IMR-90 (cell line): Measurements from ENCODE around the gene TM7SF2. TPM values are rescaled to one million over a fixed set of nuclear protein-coding genes. Genes with fewer than 3 reads are reported as not detected.

ENCODE experiments used
- ATAC-seq: fragments of 200-7000 bp; cut with Tn5 transposase; 2 replicates; pipeline ENCODE4 v1.9.1; 2020; ENCODE audit warnings: low read depth, mild to moderate bottlenecking, moderate library complexity
- BruUV-seq: library from RNA; stranded (reverse); fragments of 400-500 nt; replicated peaks from 2 replicates; lab custom pipeline; 2021; lab: Mats Ljungman, UMichigan
- CTCF ChIA-PET: fragments of 300-600 bp; formaldehyde crosslinking; extraction: SDS; loops from one replicate; lab custom pipeline; 2021; ENCODE audit warnings: antibody characterized with exemption; lab: Yijun Ruan, JAX
- POLR2A ChIA-PET: fragments of 300-600 bp; sonication (Branson Sonifier 250); formaldehyde crosslinking; loops from one replicate; lab custom pipeline; 2022; ENCODE audit warnings: antibody characterized with exemption; ENCODE audit not compliant: unreplicated experiment; lab: Charles Lee
- DNase-seq: peaks from one replicate; pipeline ENCODE4 v3.0.0; 2013
- H2AFZ ChIP-seq: replicated peaks from 2 replicates; pipeline ENCODE3; 2013; ENCODE audit warnings: low read length, mild to moderate bottlenecking; ENCODE audit not compliant: poor library complexity
- H2AK5ac ChIP-seq: 2 replicates; pipeline ENCODE4 v1.6.1; 2013; ENCODE audit warnings: low read depth, low read length, inconsistent platforms
- H2AK9ac ChIP-seq: replicated peaks from 2 replicates; pipeline ENCODE3; 2013; ENCODE audit warnings: mild to moderate bottlenecking, low read depth, low read length, moderate library complexity; ENCODE audit not compliant: poor library complexity
- H2BK120ac ChIP-seq: 2 replicates; pipeline ENCODE4 v1.6.1; 2013; ENCODE audit warnings: low read depth, low read length, inconsistent platforms
- H2BK15ac ChIP-seq: 3 replicates; pipeline ENCODE4 v1.6.1; 2013; ENCODE audit warnings: low read depth, low read length, inconsistent platforms
- H2BK20ac ChIP-seq: 2 replicates; pipeline ENCODE4 v1.6.1; 2013; ENCODE audit warnings: low read depth, mild to moderate bottlenecking, inconsistent platforms, low read length, moderate library complexity
- H2BK5ac ChIP-seq: 2 replicates; pipeline ENCODE4 v1.6.1; 2013; ENCODE audit warnings: mild to moderate bottlenecking, low read depth, low read length, inconsistent platforms; ENCODE audit not compliant: poor library complexity, severe bottlenecking
- H3K14ac ChIP-seq: replicated peaks from 2 replicates; pipeline ENCODE4 v1.6.1; 2013; ENCODE audit warnings: low read depth, low read length, inconsistent platforms
- H3K18ac ChIP-seq: 2 replicates; pipeline ENCODE4 v1.6.1; 2013; ENCODE audit warnings: low read depth, low read length, control low read depth
- H3K23ac ChIP-seq: 2 replicates; pipeline ENCODE4 v1.6.1; 2013; ENCODE audit warnings: low read depth, low read length, inconsistent platforms
- H3K27ac ChIP-seq: 2 replicates; pipeline ENCODE4 v1.5.1; 2013; ENCODE audit warnings: mild to moderate bottlenecking, control low read depth, low read length; ENCODE audit not compliant: insufficient read depth
- H3K27me3 ChIP-seq: 2 replicates; pipeline ENCODE4 v1.6.1; 2013; ENCODE audit warnings: low read length; ENCODE audit not compliant: control insufficient read depth, insufficient read depth
- H3K36me3 ChIP-seq: 2 replicates; pipeline ENCODE4 v1.6.1; 2013; ENCODE audit warnings: low read length, mixed read lengths; ENCODE audit not compliant: control insufficient read depth, insufficient read depth
- H3K4ac ChIP-seq: 2 replicates; pipeline ENCODE4 v1.6.1; 2013; ENCODE audit warnings: low read depth, low read length, inconsistent platforms
- H3K4me1 ChIP-seq: 2 replicates; pipeline ENCODE4 v1.6.1; 2013; ENCODE audit warnings: low read length, mixed read lengths; ENCODE audit not compliant: control insufficient read depth, insufficient read depth
- H3K4me2 ChIP-seq: 2 replicates; pipeline ENCODE4 v1.6.1; 2013; ENCODE audit warnings: low read depth, mild to moderate bottlenecking, control low read depth, low read length, moderate library complexity
- H3K4me3 ChIP-seq: 2 replicates; pipeline ENCODE4 v1.5.1; 2013; ENCODE audit warnings: low read depth, mild to moderate bottlenecking, control low read depth, low read length, moderate library complexity; ENCODE audit not compliant: insufficient read depth
- H3K56ac ChIP-seq: 2 replicates; pipeline ENCODE4 v1.6.1; 2013; ENCODE audit warnings: low read length, inconsistent platforms; ENCODE audit not compliant: insufficient read depth; ENCODE audit errors: extremely low read depth
- H3K79me1 ChIP-seq, 2 experiments: 2 replicates each; pipeline ENCODE4 v1.6.1; 2013; ENCODE audit warnings: low read length in 2 of 2, inconsistent platforms in 1 of 2, low read depth in 1 of 2
- H3K9ac ChIP-seq: 2 replicates; pipeline ENCODE4 v1.6.1; 2013; ENCODE audit warnings: low read depth, low read length, control low read depth
- H3K9me1 ChIP-seq: 2 replicates; pipeline ENCODE4 v1.6.1; 2013; ENCODE audit warnings: low read length, inconsistent platforms; ENCODE audit not compliant: insufficient read depth
- H3K9me3 ChIP-seq: 2 replicates; pipeline ENCODE4 v1.6.1; 2013; ENCODE audit warnings: low read length; ENCODE audit not compliant: control insufficient read depth, insufficient read depth
- H4K20me1 ChIP-seq: 2 replicates; pipeline ENCODE4 v1.6.1; 2013; ENCODE audit warnings: low read length, inconsistent platforms; ENCODE audit not compliant: insufficient read depth
- H4K5ac ChIP-seq: 2 replicates; pipeline ENCODE4 v1.6.1; 2013; ENCODE audit warnings: mild to moderate bottlenecking, low read depth, low read length, control low read depth
- H4K8ac ChIP-seq, 2 experiments: 2 replicates each; pipeline ENCODE4 v1.6.1; 2013; ENCODE audit warnings: low read depth in 2 of 2, low read length in 2 of 2, control low read depth in 1 of 2, inconsistent platforms in 1 of 2
- H4K91ac ChIP-seq: 2 replicates; pipeline ENCODE4 v1.6.1; 2013; ENCODE audit warnings: low read depth, low read length, inconsistent platforms; ENCODE audit not compliant: insufficient read depth
- MAZ ChIP-seq: IDR thresholded peaks from 2 replicates; pipeline ENCODE4 v1.6.1; 2012; ENCODE audit warnings: low read depth, mild to moderate bottlenecking, low read length, improper control_type of control experiment, moderate library complexity, borderline replicate concordance
- RAD21 ChIP-seq: IDR thresholded peaks from 2 replicates; pipeline ENCODE4 v1.6.1; 2012; ENCODE audit warnings: low read length, improper control_type of control experiment
- RCOR1 ChIP-seq: IDR thresholded peaks from 2 replicates; pipeline ENCODE4 v1.6.1; 2012; ENCODE audit warnings: mild to moderate bottlenecking, low read length, improper control_type of control experiment; ENCODE audit not compliant: insufficient replicate concordance
- RFX5 ChIP-seq: IDR thresholded peaks from 2 replicates; pipeline ENCODE4 v1.8.0; 2012; ENCODE audit warnings: low read depth, mild to moderate bottlenecking, low read length, moderate library complexity
- WGBS, 2 experiments: methylation state at CpG; one replicate each; pipeline versions ENCODE4 v1.1.5 to v1.1.7; 2013; ENCODE audit warnings: missing lambda C conversion rate in 2 of 2; ENCODE audit not compliant: insufficient read length in 1 of 2; ENCODE audit errors: extremely low coverage in 2 of 2; 5-methylcytosine and 5-hydroxymethylcytosine counted together
- dilution Hi-C: fragments of 300-500 bp; cut with HindIII; formaldehyde crosslinking; loops from one replicate; pipeline ENCODE4 v1.14.3; 2018; ENCODE audit warnings: low sequenced_read_pairs; ENCODE audit not compliant: unreplicated experiment
- in situ Hi-C: fragments of 300-500 bp; cut with MboI; formaldehyde crosslinking; loops from 3 replicates; pipeline ENCODE4 v1.14.3; 2019; ENCODE audit warnings: low sequenced_read_pairs, inconsistent platforms, mixed read lengths
- intact Hi-C: fragments of 100-400 bp; cut with micrococcal nuclease; formaldehyde crosslinking; loops from 2 replicates; pipeline ENCODE4 v1.10.0; 2022
- polyA plus RNA-seq, 3 experiments: library from polyadenylated mRNA; depleted of rRNA; stranded (reverse); fragments of >200 nt; gene quantifications; 2 replicates each; pipeline ENCODE4 v1.2.3, GENCODE V29; 2012; ENCODE audit warnings: low replicate concordance in 1 of 3
- total RNA-seq: library from RNA; depleted of rRNA; stranded (reverse); fragments of >200 nt; gene quantifications from 2 replicates; pipeline ENCODE4 v1.2.3, GENCODE V29; 2012

TM7SF2 gene
- total and polyA plus RNA-seq, 2 of the 4 experiments (the other 2 are of a cell fraction): 5.7 to 7.6 TPM

GRCh38 chr11:65109231-65110198 is 2.2 kb upstream of the TM7SF2 start:
- Histone ChIP-seq H3K4ac (no peak overlapping the region), H3K27ac (no peak overlapping the region), H3K9ac (no peak overlapping the region), H3K14ac (no peak overlapping the region), H3K23ac (no peak overlapping the region), H2BK20ac (no peak overlapping the region), H2BK120ac (no peak overlapping the region), H3K79me1 (peaks cover 0 to 24% of the 10 kb centered on the region in 2 experiments; a peak in 3 of 4 replicates), H3K4me1 (peaks cover 13% of the 10 kb centered on the region; the same call in 1 of the 2 replicates), H2AK9ac (no peak overlapping the region), H3K9me1 (no peaks in the 10 kb centered on the region), H2AFZ (no peak overlapping the region), H3K18ac (no peak overlapping the region), H4K20me1 (peaks cover 11% of the 10 kb centered on the region; the same call in 1 of the 2 replicates), H4K5ac (no peak overlapping the region), H3K36me3 (peaks cover 11% of the 10 kb centered on the region; the same call in 1 of the 2 replicates), H3K27me3 (no peaks in the 10 kb centered on the region), H3K4me3 (no peak overlapping the region), H4K8ac (no peak overlapping the region), H2BK15ac (no peak overlapping the region), H4K91ac (no peak overlapping the region), H2AK5ac (no peak overlapping the region), H2BK5ac (no peak overlapping the region), H3K4me2 (no peak overlapping the region), H3K9me3 (no peaks in the 10 kb centered on the region), H3K56ac (no peak overlapping the region)
- dilution Hi-C loops: no loop called here
- ATAC-seq (no peak), DNase-seq (no peak)
- TF ChIP-seq MAZ (no peak), RFX5 (no peak), RCOR1 (no peak), RAD21 (no peak)
- intact Hi-C loops: loop anchor here (2.0 to 5.0 kb wide), 2 partner anchors 143 to 263 kb away; no protein-coding TSS in a partner anchor
- 90% methylated on average over 12 of the region's 36 CpGs; no CpG with 5 or more reads in 1 of the 2 experiments for WGBS, 2 experiments
- ChIA-PET POLR2A (no interaction called here), CTCF (interaction anchor here (1.2 to 3.5 kb wide), 3 partner anchors 7 to 97 kb away, joined by 3 to 15 read pairs (median 5); no protein-coding TSS in a partner anchor)
- BruUV-seq: no TSS peak
- in situ Hi-C loops: no loop called here
